K562 treated with DMSO at 1 percent for 48 hours (cell line): Measurements from ENCODE around the gene MRGPRG. TPM values are rescaled to one million over a fixed set of nuclear protein-coding genes. Genes with fewer than 3 reads are reported as not detected.

ENCODE experiments used
- total RNA-seq: library from RNA; unstranded; fragments of 300-600 nt; gene quantifications from 2 replicates; pipeline ENCODE4 v1.2.3, GENCODE V29; 2022; ENCODE audit warnings: low replicate concordance; ENCODE audit errors: extremely low read depth

The MRGPRG gene
- not detected in 2 replicates for total RNA-seq

GRCh38 chr11:3218483-3219280 is at the start of gene MRGPRG:
Gene MRGPRG (minus strand): TSS chr11:3218813. CDS start chr11:3218813, 0 bp downstream.

GRCh38 chr11:3231851-3232744 is 13.5 kb upstream of the MRGPRG start, which contains the start of gene MRGPRE:
Gene MRGPRE (minus strand): TSS chr11:3232417. CDS start chr11:3228799, 3,618 bp downstream.

Other genes starting within 250 kb of the MRGPRG start
- not detected in 2 replicates for gene NAP1L4, start 226.5 kb downstream of the MRGPRG start, total RNA-seq
- not detected in 2 replicates for gene CARS1, start 161.4 kb downstream of the MRGPRG start, total RNA-seq
- not detected in 2 replicates for gene OSBPL5, start 53.5 kb downstream of the MRGPRG start, total RNA-seq
- not detected in 2 replicates for gene MRGPRE, start 13.6 kb upstream of the MRGPRG start, total RNA-seq
- gene ZNF195, start 160.3 kb upstream of the MRGPRG start, total RNA-seq, result not detected in 2 replicates